Activated CD8-positive, alpha-beta T cell treated with anti-CD3 and anti-CD28 coated beads, Interleukin-2, amount 10 ng/mL, durations not matched to agents 7 days and 5 days (primary cell): Measurements from ENCODE around the gene NDUFS7. TPM values are rescaled to one million over a fixed set of nuclear protein-coding genes. Genes with fewer than 3 reads are reported as not detected.

Source experiments
- ATAC-seq: fragments of 150-1000 bp; cut with Tn5 transposase; one replicate; pipeline ENCODE4 v1.10.0; 2021; ENCODE audit warnings: moderate library complexity
- CTCF ChIA-PET: fragments of 350-600 bp; sonication (Branson Sonifier 250); formaldehyde crosslinking; loops from one replicate; lab custom pipeline; 2021; ENCODE audit warnings: antibody characterized with exemption; lab: Charles Lee
- POLR2A ChIA-PET: fragments of 350-600 bp; sonication (Branson Sonifier 250); formaldehyde crosslinking; loops from one replicate; lab custom pipeline; 2021; ENCODE audit warnings: antibody characterized with exemption; lab: Charles Lee
- DNase-seq: peaks from one replicate; pipeline ENCODE4 v3.0.0-alpha.2; 2020
- H3K27ac Mint-ChIP-seq: one replicate; pipeline ENCODE4 v1.8.0; 2021; ENCODE audit warnings: mild to moderate bottlenecking, mixed read lengths
- H3K27me3 Mint-ChIP-seq: one replicate; pipeline ENCODE4 v1.8.0; 2021; ENCODE audit warnings: low read depth, mixed read lengths
- H3K36me3 Mint-ChIP-seq: one replicate; pipeline ENCODE4 v1.8.0; 2021; ENCODE audit warnings: low read depth, mixed read lengths
- H3K4me1 Mint-ChIP-seq: one replicate; pipeline ENCODE4 v1.8.0; 2021; ENCODE audit warnings: low read depth, mixed read lengths
- H3K4me3 Mint-ChIP-seq: one replicate; pipeline ENCODE4 v1.8.0; 2021; ENCODE audit warnings: mild to moderate bottlenecking, mixed read lengths
- H3K9me3 Mint-ChIP-seq: one replicate; pipeline ENCODE4 v1.8.0; 2022; ENCODE audit warnings: mixed read lengths; ENCODE audit not compliant: insufficient read depth
- total RNA-seq, 2 experiments: library from RNA; stranded (reverse); gene quantifications; one replicate each; pipeline ENCODE4 v1.2.3, GENCODE V29; 2021

The NDUFS7 gene
- total RNA-seq, 2 experiments from 2014 or later: 122 to 127 TPM

GRCh38 chr19:1366296-1366695 is 17.4 kb upstream of the NDUFS7 start:
- Mint-ChIP-seq H3K4me3 (no peak overlapping the region), H3K27me3 (no peaks in the 10 kb centered on the region), H3K4me1 (peaks cover 33% of the 10 kb centered on the region), H3K9me3 (no peaks in the 10 kb centered on the region), H3K36me3 (peaks cover 17% of the 10 kb centered on the region), H3K27ac (no peak overlapping the region)
- CTCF ChIA-PET: no interaction called here
- DNase-seq (no peak), ATAC-seq (no peak)
- POLR2A ChIA-PET: no interaction called here

GRCh38 chr19:1366899-1367870 is 16.5 kb upstream of the NDUFS7 start:
- POLR2A ChIA-PET: interaction anchor here (1.3 kb wide), 1 partner anchor 16 kb away, joined by 4 read pairs; no protein-coding TSS in a partner anchor
- H3K36me3 Mint-ChIP-seq: peaks cover 14% of the 10 kb centered on the region
- no peaks in the 10 kb centered on the region for H3K9me3 Mint-ChIP-seq
- ATAC-seq: no peak
- peaks cover 30% of the 10 kb centered on the region for H3K4me1 Mint-ChIP-seq
- H3K27ac Mint-ChIP-seq: no peak overlapping the region
- H3K27me3 Mint-ChIP-seq: no peaks in the 10 kb centered on the region
- DNase-seq: no peak
- CTCF ChIA-PET: no interaction called here
- H3K4me3 Mint-ChIP-seq: no peak overlapping the region

- H3K9me3 Mint-ChIP-seq: no peaks in the 10 kb centered on the region
- DNase-seq (no peak), ATAC-seq (no peak)
- H3K27me3 Mint-ChIP-seq: no peaks in the 10 kb centered on the region
- ChIA-PET CTCF (interaction anchor here (1.5 kb wide), 1 partner anchor 125 kb away, joined by 4 read pairs; no protein-coding TSS in a partner anchor), POLR2A (no interaction called here)
- peaks cover 6% of the 10 kb centered on the region for H3K36me3 Mint-ChIP-seq
- H3K4me1 Mint-ChIP-seq: peaks cover 10% of the 10 kb centered on the region
- no peak overlapping the region for H3K4me3 Mint-ChIP-seq
- H3K27ac Mint-ChIP-seq: no peak overlapping the region
Observed at GRCh38 chr19:1369214-1369805, 14.4 kb upstream of the NDUFS7 start.

- no peaks in the 10 kb centered on the region for H3K9me3 Mint-ChIP-seq
- no peaks in the 10 kb centered on the region for H3K4me1 Mint-ChIP-seq
- no peak for DNase-seq
- CTCF ChIA-PET: interaction anchor here (1.5 to 3.7 kb wide), 3 partner anchors 91 to 127 kb away, joined by 4 to 25 read pairs (median 16); no protein-coding TSS in a partner anchor
- H3K4me3 Mint-ChIP-seq: no peak overlapping the region
- POLR2A ChIA-PET: no interaction called here
- peaks cover 5% of the 10 kb centered on the region for H3K36me3 Mint-ChIP-seq
- no peaks in the 10 kb centered on the region for H3K27me3 Mint-ChIP-seq
- ATAC-seq: no peak
- no peak overlapping the region for H3K27ac Mint-ChIP-seq
Observed at GRCh38 chr19:1370579-1371361, 12.9 kb upstream of the NDUFS7 start.

- no peak for ATAC-seq
- Mint-ChIP-seq H3K27me3 (no peaks in the 10 kb centered on the region), H3K27ac (no peak overlapping the region), H3K9me3 (no peaks in the 10 kb centered on the region), H3K4me3 (no peak overlapping the region), H3K36me3 (peaks cover 7% of the 10 kb centered on the region), H3K4me1 (no peaks in the 10 kb centered on the region)
- POLR2A ChIA-PET: interaction anchor here (0.6 to 0.7 kb wide), 2 partner anchors 10 to 104 kb away, joined by 3 read pairs; partner anchors contain the start of gene CIRBP
- CTCF ChIA-PET: interaction anchor here (0.6 to 3.7 kb wide), 8 partner anchors 9 to 129 kb away, joined by 3 to 25 read pairs (median 4); partner anchors contain the start of gene NDUFS7
- no peak for DNase-seq
Observed at GRCh38 chr19:1373042-1373533, 10.6 kb upstream of the NDUFS7 start.

- ATAC-seq (no peak), DNase-seq (no peak)
- Mint-ChIP-seq H3K9me3 (no peaks in the 10 kb centered on the region), H3K27ac (no peak overlapping the region), H3K4me1 (no peaks in the 10 kb centered on the region), H3K36me3 (peaks cover 7% of the 10 kb centered on the region), H3K4me3 (no peak overlapping the region), H3K27me3 (no peaks in the 10 kb centered on the region)
- CTCF ChIA-PET: interaction anchor here (1.0 to 3.7 kb wide), 5 partner anchors 8 to 130 kb away, joined by 3 to 25 read pairs (median 5); partner anchors contain the start of gene NDUFS7
- POLR2A ChIA-PET: interaction anchor here (1.1 kb wide), 1 partner anchor 114 kb away, joined by 3 read pairs; no protein-coding TSS in a partner anchor
Observed at GRCh38 chr19:1373534-1374249, 10.0 kb upstream of the NDUFS7 start.

- DNase-seq (no peak), ATAC-seq (no peak)
- ChIA-PET POLR2A (interaction anchor here (1.1 kb wide), 1 partner anchor 114 kb away, joined by 3 read pairs; no protein-coding TSS in a partner anchor), CTCF (interaction anchor here (2.0 kb wide), 1 partner anchor 58 kb away, joined by 5 read pairs; no protein-coding TSS in a partner anchor)
- Mint-ChIP-seq H3K4me3 (no peak overlapping the region), H3K27me3 (no peaks in the 10 kb centered on the region), H3K9me3 (no peaks in the 10 kb centered on the region), H3K36me3 (peaks cover 7% of the 10 kb centered on the region), H3K4me1 (no peaks in the 10 kb centered on the region), H3K27ac (no peak overlapping the region)
Observed at GRCh38 chr19:1374250-1374577, 9.5 kb upstream of the NDUFS7 start.

- ATAC-seq: no peak
- no peaks in the 10 kb centered on the region for H3K4me1 Mint-ChIP-seq
- no peak overlapping the region for H3K27ac Mint-ChIP-seq
- H3K27me3 Mint-ChIP-seq: no peaks in the 10 kb centered on the region
- H3K9me3 Mint-ChIP-seq: no peaks in the 10 kb centered on the region
- DNase-seq: no peak
- no peak overlapping the region for H3K4me3 Mint-ChIP-seq
- H3K36me3 Mint-ChIP-seq: peaks cover 7% of the 10 kb centered on the region
- CTCF ChIA-PET: no interaction called here
- POLR2A ChIA-PET: no interaction called here
Observed at GRCh38 chr19:1376415-1376805, 7.3 kb upstream of the NDUFS7 start.

GRCh38 chr19:1377176-1377964 is 6.3 kb upstream of the NDUFS7 start:
- H3K4me3 Mint-ChIP-seq: no peak overlapping the region
- no peaks in the 10 kb centered on the region for H3K27me3 Mint-ChIP-seq
- H3K9me3 Mint-ChIP-seq: no peaks in the 10 kb centered on the region
- POLR2A ChIA-PET: no interaction called here
- CTCF ChIA-PET: no interaction called here
- H3K27ac Mint-ChIP-seq: no peak overlapping the region
- ATAC-seq (no peak), DNase-seq (no peak)
- peaks cover 7% of the 10 kb centered on the region for H3K36me3 Mint-ChIP-seq
- H3K4me1 Mint-ChIP-seq: no peaks in the 10 kb centered on the region

- Mint-ChIP-seq H3K4me3 (no peak overlapping the region), H3K36me3 (peaks cover 11% of the 10 kb centered on the region), H3K4me1 (peaks cover 5% of the 10 kb centered on the region), H3K9me3 (no peaks in the 10 kb centered on the region), H3K27ac (no peak overlapping the region), H3K27me3 (no peaks in the 10 kb centered on the region)
- DNase-seq: no peak
- ChIA-PET POLR2A (no interaction called here), CTCF (no interaction called here)
- no peak for ATAC-seq
Observed at GRCh38 chr19:1377965-1378785, 5.5 kb upstream of the NDUFS7 start.
